ENCODE results near the gene SIRPA.

DNA sequence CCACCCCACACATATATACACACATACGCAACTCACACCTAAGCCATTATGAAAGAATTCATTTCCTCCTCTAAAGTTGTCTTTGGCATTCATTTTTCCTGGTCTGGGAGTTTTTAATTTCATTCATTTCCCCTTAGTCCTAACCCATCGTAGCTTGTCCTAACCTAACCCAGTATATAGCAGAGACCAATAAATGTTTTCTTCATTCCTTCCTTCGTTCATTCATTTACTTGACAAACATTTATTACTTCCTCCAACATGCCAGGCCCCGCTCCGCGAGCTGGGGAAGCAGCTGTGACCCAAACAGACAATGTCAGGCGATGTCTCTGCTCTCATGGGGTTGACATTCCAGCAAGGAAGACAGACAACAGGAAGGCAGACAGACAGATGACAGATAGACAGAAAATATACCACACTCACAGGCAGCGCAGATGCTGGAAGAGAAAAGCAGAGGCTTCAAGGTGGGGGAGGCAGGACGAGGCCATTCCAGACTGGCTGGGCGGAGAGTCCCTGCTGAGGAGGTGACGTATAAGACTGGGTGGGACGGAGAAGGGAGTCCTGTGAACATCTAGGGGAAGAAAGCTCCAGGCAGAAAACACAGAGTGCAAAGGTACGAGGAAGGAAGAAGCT, 33.7 kb upstream of the SIRPA start:
- TF ChIP-seq, protein P1, sequence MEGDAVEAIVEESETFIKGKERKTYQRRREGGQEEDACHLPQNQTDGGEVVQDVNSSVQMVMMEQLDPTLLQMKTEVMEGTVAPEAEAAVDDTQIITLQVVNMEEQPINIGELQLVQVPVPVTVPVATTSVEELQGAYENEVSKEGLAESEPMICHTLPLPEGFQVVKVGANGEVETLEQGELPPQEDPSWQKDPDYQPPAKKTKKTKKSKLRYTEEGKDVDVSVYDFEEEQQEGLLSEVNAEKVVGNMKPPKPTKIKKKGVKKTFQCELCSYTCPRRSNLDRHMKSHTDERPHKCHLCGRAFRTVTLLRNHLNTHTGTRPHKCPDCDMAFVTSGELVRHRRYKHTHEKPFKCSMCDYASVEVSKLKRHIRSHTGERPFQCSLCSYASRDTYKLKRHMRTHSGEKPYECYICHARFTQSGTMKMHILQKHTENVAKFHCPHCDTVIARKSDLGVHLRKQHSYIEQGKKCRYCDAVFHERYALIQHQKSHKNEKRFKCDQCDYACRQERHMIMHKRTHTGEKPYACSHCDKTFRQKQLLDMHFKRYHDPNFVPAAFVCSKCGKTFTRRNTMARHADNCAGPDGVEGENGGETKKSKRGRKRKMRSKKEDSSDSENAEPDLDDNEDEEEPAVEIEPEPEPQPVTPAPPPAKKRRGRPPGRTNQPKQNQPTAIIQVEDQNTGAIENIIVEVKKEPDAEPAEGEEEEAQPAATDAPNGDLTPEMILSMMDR (conservative IDR thresholded peaks at IDR 0.05): no peak
- no peak for TF ChIP-seq ZFX (IDR thresholded peaks at IDR 0.05)

Data from C4-2B (cell line).